Panc1 (cell line): ENCODE measurements around the gene TSHZ2. TPM values are rescaled to one million over a fixed set of nuclear protein-coding genes. Genes with fewer than 3 reads are reported as not detected.

ENCODE experiments used
- ATAC-seq: fragments of 200-7000 bp; cut with Tn5 transposase; 2 replicates; pipeline ENCODE4 v1.9.1; 2020; ENCODE audit warnings: mild to moderate bottlenecking, moderate library complexity
- BruUV-seq: library from RNA; stranded (reverse); fragments of 400-500 nt; replicated peaks from 2 replicates; lab custom pipeline; 2021; lab: Mats Ljungman, UMichigan
- CTCF ChIA-PET: fragments of 300-600 bp; sonication (Branson Sonifier 250); formaldehyde crosslinking; loops from one replicate; lab custom pipeline; 2022; ENCODE audit warnings: antibody characterized with exemption; lab: Charles Lee
- POLR2A ChIA-PET: fragments of 300-600 bp; sonication (Branson Sonifier 250); formaldehyde crosslinking; loops from one replicate; lab custom pipeline; 2022; ENCODE audit warnings: antibody characterized with exemption; lab: Charles Lee
- DNase-seq: peaks from one replicate; pipeline ENCODE4 v3.0.0-alpha.2; 2010; ENCODE audit warnings: low read depth, low spot score
- H3K27ac ChIP-seq: 2 replicates; pipeline ENCODE4 v1.5.1; 2011; ENCODE audit warnings: mild to moderate bottlenecking, low read length, inconsistent platforms
- H3K27me3 ChIP-seq: fragments of 200-500 bp; sonication (Bioruptor generic); 2 replicates; pipeline ENCODE4 v1.6.0; 2014; ENCODE audit warnings: low read length, inconsistent platforms; ENCODE audit not compliant: control insufficient read depth, insufficient read depth
- H3K36me3 ChIP-seq: fragments of 200-500 bp; sonication (Bioruptor generic); 2 replicates; pipeline ENCODE4 v1.5.1; 2014; ENCODE audit warnings: inconsistent platforms, mild to moderate bottlenecking, low read length, moderate library complexity; ENCODE audit not compliant: control insufficient read depth, insufficient read depth
- H3K4me1 ChIP-seq: 2 replicates; pipeline ENCODE4 v1.5.1; 2011; ENCODE audit warnings: inconsistent platforms, mild to moderate bottlenecking, low read length, moderate library complexity; ENCODE audit not compliant: control insufficient read depth, insufficient read depth
- H3K4me3 ChIP-seq, 2 experiments: 2 replicates each; pipeline ENCODE4 v1.5.1; 2011 to 2012; ENCODE audit warnings: low read depth in 2 of 2, low read length in 2 of 2, mild to moderate bottlenecking in 2 of 2, inconsistent platforms in 1 of 2, moderate library complexity in 1 of 2
- H3K9me3 ChIP-seq: fragments of 200-500 bp; sonication (Bioruptor generic); 2 replicates; pipeline ENCODE4 v1.5.1; 2014; ENCODE audit warnings: low read depth, mild to moderate bottlenecking, inconsistent platforms, low read length, moderate library complexity; ENCODE audit not compliant: control insufficient read depth, insufficient read depth
- POLR2AphosphoS5 ChIP-seq: IDR thresholded peaks from 2 replicates; pipeline ENCODE4 v1.6.1; 2012; ENCODE audit warnings: mild to moderate bottlenecking, low read depth, low read length, moderate library complexity
- SIN3A ChIP-seq: IDR thresholded peaks from 2 replicates; pipeline ENCODE4 v1.6.1; 2012; ENCODE audit warnings: low read depth, mild to moderate bottlenecking, low read length, moderate library complexity, borderline replicate concordance; ENCODE audit not compliant: insufficient read depth
- TCF7L2 ChIP-seq: IDR thresholded peaks from 2 replicates; pipeline ENCODE4 v1.6.1; 2011; ENCODE audit warnings: mild to moderate bottlenecking, low read depth, low read length, inconsistent platforms
- in situ Hi-C: cut with HindIII; loops from 2 replicates; pipeline ENCODE4 v1.10.0; 2016; ENCODE audit warnings: low sequenced_read_pairs, low pct_unique_long_range_greater_than_20kb
- intact Hi-C: fragments of 100-400 bp; cut with micrococcal nuclease; formaldehyde crosslinking; loops from one replicate; pipeline ENCODE4 v1.10.0; 2022; ENCODE audit not compliant: unreplicated experiment
- total RNA-seq: library from RNA; stranded (reverse); gene quantifications from one replicate; pipeline ENCODE4 v1.2.1, GENCODE V29; 2021; ENCODE audit not compliant: unreplicated experiment
- TF ChIP-seq, protein P1 (sequence below): fragments of 450-650 bp; IDR thresholded peaks from 2 replicates; pipeline ENCODE4 v1.5.1; 2017; ENCODE audit warnings: mild to moderate bottlenecking
- TF ChIP-seq, protein P2 (sequence below), 2 experiments: IDR thresholded peaks; 2 replicates each; pipeline ENCODE4 v1.6.1; 2011 to 2012; ENCODE audit warnings: low read depth in 2 of 2, control low read depth in 1 of 2, low read length in 1 of 2, mild to moderate bottlenecking in 1 of 2, moderate library complexity in 1 of 2; ENCODE audit not compliant: insufficient read depth in 1 of 2

The TSHZ2 gene
- total RNA-seq, 1 experiment from 2014 or later: 0.36 TPM

DNA sequence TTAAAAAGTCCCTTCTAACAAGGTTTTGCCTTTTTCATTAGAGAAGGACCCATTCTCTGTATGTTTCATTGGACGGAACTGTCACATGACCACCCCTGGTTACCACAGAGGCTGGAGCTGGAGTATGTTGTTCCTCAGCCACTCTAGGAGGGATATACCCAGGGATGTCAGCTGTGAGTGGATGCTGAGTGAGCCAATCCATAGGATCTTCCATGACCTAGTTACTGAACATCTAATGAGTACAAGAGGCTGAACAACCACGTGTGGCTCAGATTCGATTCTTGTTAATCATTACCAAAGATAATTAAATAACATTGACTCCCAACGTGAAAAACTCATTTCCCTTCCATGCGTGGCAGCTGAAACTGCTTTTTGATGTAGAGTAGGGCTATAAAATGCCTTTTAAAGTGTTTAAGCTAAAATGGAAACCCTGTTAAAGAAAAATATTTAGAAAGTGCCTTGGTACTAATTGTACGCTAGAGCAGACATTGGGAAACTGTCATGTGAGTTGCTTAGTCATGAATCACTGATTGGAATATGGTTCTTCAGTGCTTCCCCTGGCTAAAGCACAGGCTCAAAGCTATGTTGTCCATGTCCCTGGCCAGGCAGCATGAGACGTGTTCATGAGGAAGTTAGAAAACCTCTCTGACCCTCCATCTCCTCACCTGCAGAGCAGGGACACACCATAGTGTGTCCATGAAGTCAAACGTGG lies 365.4 kb downstream of the TSHZ2 start:
- ATAC-seq: no peak
- CTCF ChIA-PET: no interaction called here
- TF ChIP-seq POLR2AphosphoS5 (no peak), SIN3A (no peak), TCF7L2 (no peak)
- TF ChIP-seq, protein P1, sequence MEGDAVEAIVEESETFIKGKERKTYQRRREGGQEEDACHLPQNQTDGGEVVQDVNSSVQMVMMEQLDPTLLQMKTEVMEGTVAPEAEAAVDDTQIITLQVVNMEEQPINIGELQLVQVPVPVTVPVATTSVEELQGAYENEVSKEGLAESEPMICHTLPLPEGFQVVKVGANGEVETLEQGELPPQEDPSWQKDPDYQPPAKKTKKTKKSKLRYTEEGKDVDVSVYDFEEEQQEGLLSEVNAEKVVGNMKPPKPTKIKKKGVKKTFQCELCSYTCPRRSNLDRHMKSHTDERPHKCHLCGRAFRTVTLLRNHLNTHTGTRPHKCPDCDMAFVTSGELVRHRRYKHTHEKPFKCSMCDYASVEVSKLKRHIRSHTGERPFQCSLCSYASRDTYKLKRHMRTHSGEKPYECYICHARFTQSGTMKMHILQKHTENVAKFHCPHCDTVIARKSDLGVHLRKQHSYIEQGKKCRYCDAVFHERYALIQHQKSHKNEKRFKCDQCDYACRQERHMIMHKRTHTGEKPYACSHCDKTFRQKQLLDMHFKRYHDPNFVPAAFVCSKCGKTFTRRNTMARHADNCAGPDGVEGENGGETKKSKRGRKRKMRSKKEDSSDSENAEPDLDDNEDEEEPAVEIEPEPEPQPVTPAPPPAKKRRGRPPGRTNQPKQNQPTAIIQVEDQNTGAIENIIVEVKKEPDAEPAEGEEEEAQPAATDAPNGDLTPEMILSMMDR: no peak
- TF ChIP-seq, protein P2, sequence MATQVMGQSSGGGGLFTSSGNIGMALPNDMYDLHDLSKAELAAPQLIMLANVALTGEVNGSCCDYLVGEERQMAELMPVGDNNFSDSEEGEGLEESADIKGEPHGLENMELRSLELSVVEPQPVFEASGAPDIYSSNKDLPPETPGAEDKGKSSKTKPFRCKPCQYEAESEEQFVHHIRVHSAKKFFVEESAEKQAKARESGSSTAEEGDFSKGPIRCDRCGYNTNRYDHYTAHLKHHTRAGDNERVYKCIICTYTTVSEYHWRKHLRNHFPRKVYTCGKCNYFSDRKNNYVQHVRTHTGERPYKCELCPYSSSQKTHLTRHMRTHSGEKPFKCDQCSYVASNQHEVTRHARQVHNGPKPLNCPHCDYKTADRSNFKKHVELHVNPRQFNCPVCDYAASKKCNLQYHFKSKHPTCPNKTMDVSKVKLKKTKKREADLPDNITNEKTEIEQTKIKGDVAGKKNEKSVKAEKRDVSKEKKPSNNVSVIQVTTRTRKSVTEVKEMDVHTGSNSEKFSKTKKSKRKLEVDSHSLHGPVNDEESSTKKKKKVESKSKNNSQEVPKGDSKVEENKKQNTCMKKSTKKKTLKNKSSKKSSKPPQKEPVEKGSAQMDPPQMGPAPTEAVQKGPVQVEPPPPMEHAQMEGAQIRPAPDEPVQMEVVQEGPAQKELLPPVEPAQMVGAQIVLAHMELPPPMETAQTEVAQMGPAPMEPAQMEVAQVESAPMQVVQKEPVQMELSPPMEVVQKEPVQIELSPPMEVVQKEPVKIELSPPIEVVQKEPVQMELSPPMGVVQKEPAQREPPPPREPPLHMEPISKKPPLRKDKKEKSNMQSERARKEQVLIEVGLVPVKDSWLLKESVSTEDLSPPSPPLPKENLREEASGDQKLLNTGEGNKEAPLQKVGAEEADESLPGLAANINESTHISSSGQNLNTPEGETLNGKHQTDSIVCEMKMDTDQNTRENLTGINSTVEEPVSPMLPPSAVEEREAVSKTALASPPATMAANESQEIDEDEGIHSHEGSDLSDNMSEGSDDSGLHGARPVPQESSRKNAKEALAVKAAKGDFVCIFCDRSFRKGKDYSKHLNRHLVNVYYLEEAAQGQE (IDR thresholded peaks at IDR 0.05; ENCODE audit: insufficient read depth in 1 of 2, low read depth in 2 of 2, low read length in 1 of 2): no peak
- BruUV-seq: no TSS peak
- Histone ChIP-seq H3K27me3 (no peaks in the 10 kb centered on the region), H3K4me3 (no peak overlapping the region), H3K36me3 (no peaks in the 10 kb centered on the region), H3K27ac (no peak overlapping the region), H3K9me3 (no peaks in the 10 kb centered on the region), H3K4me1 (no peaks in the 10 kb centered on the region)
- no peak for DNase-seq
- POLR2A ChIA-PET: no interaction called here
- intact Hi-C loops: no loop called here
- in situ Hi-C loops: no loop called here

DNA sequence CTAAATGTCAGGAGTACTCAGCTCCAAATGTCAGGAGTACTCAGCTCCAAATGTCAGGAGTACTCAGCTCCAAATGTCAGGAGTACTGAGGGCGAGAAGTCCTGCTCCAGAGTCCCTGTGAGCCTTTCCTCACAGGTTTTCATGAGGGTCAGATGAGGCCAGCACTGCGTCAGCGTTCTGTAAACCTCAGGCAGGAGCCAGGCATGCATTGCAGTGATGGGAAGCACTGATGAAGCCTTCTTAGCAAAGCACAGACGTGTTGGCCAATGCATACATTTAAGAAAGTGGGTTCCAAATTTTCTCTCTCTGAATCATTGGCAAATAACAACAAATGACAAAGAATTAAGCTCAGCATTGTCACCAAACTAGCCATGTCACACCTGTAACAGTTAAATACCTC lies 366.6 kb downstream of the TSHZ2 start:
- no peaks in the 10 kb centered on the region for H3K4me1 ChIP-seq
- ATAC-seq: no peak
- H3K27me3 ChIP-seq: no peaks in the 10 kb centered on the region
- POLR2A ChIA-PET: no interaction called here
- BruUV-seq: no TSS peak
- TF ChIP-seq TCF7L2 (no peak), POLR2AphosphoS5 (no peak), SIN3A (no peak)
- TF ChIP-seq, protein P2 (IDR thresholded peaks at IDR 0.05; ENCODE audit: insufficient read depth in 1 of 2, low read depth in 2 of 2, low read length in 1 of 2): no peak
- TF ChIP-seq, protein P1: no peak
- H3K9me3 ChIP-seq: no peaks in the 10 kb centered on the region
- in situ Hi-C loops: no loop called here
- CTCF ChIA-PET: no interaction called here
- no peak overlapping the region for H3K27ac ChIP-seq
- H3K4me3 ChIP-seq: no peak overlapping the region
- DNase-seq: no peak
- H3K36me3 ChIP-seq: no peaks in the 10 kb centered on the region
- intact Hi-C loops: no loop called here
